HPDE6-E6E7 (cell line): Measurements from ENCODE around the gene HNRNPUL1.
A peak's percentile ranks its signal among the peaks of the same experiment; 100 is the strongest.

Source experiments
- DNase-seq: peaks from one replicate; pipeline ENCODE4 v3.0.0; 2011; ENCODE audit warnings: missing footprints; ENCODE audit errors: extremely low spot score

The HNRNPUL1 gene

GRCh38 chr19:41308450-41309179 is 44.4 kb downstream of the HNRNPUL1 start:
- no peak for DNase-seq

GRCh38 chr19:41309180-41310032 is 45.2 kb downstream of the HNRNPUL1 start:
- DNase-seq, result no peak

- peak; percentile 90 for DNase-seq
Measured at GRCh38 chr19:41310033-41310831, 46.1 kb downstream of the HNRNPUL1 start, which contains the start of gene CCDC97. Gene CCDC97 (plus strand): TSS chr19:41310172. CDS start chr19:41310311, 139 bp downstream.

- no peak for DNase-seq
Measured at GRCh38 chr19:41311072-41311471, 46.9 kb downstream of the HNRNPUL1 start.

DNA sequence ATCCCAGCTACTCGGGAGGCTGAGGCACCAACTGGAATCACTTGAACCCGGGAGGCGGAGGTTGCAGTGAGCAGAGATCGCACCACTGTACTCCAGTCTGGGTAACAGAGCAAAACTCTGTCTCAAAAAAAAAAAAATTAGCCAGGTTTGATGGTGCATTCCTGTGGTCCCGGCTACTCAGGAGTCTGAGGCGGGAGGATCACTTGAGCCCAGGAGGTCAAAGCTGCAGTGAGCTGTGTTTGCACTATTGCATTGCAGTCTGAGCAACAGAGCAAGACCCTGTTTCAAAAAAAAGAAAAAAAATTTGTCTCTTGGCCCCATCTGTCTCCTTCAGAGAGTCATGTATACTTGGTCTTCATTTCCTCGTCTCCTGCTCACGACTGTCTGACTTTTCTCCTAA is 47.4 kb downstream of the HNRNPUL1 start:
- no peak for DNase-seq

- DNase-seq, result no peak
Measured at GRCh38 chr19:41316306-41316920, 52.2 kb downstream of the HNRNPUL1 start.

DNA sequence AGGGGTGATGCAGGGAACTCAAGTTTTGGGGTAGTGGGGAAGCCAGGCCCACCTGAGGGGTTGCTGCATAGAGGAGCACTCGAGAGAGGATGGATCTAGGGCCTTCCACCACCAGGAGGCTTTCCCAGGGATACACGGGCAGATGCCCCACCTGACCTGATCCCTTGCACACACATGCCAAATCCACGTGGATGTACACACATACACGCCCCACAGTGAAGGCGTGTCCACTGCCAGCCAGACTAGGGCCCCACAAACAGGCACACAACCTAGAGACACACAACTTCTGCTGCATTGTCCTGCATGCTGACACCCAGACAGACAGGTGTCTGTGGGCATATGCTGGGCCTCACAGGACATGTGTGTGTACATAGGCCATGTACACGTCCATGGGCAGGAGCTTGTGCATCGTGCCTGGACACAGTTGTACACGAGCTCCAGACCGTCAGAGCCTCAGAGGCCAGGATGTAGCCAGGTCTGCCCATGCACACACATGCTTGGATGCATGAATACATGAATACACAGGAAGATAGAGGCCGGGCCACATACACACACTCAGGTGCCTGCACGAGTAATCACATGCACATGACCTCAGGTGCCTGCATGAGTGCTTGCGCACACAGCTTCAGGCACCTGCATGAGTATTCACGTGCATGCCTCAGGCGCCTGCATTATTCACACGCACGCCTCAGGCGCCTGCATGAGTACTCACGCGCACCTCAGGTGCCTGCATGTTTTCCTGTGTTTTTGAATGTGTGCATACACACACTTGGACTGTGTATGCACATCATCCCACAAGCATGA is 54.7 kb downstream of the HNRNPUL1 start:
- no peak for DNase-seq

- no peak for DNase-seq
Measured at GRCh38 chr19:41319500-41320184, 55.5 kb downstream of the HNRNPUL1 start.

- no peak for DNase-seq
Measured at GRCh38 chr19:41320185-41320518, 56.0 kb downstream of the HNRNPUL1 start.

GRCh38 chr19:41320568-41320967 is 56.4 kb downstream of the HNRNPUL1 start:
- DNase-seq, result no peak

- no peak for DNase-seq
Measured at GRCh38 chr19:41321204-41321599, 57.0 kb downstream of the HNRNPUL1 start.

- DNase-seq, result no peak
Measured at GRCh38 chr19:41321600-41322270, 57.6 kb downstream of the HNRNPUL1 start.

GRCh38 chr19:41322451-41322850 is 58.3 kb downstream of the HNRNPUL1 start:
- DNase-seq, result no peak

GRCh38 chr19:41323023-41323422 is 58.9 kb downstream of the HNRNPUL1 start:
- DNase-seq, result no peak

DNA sequence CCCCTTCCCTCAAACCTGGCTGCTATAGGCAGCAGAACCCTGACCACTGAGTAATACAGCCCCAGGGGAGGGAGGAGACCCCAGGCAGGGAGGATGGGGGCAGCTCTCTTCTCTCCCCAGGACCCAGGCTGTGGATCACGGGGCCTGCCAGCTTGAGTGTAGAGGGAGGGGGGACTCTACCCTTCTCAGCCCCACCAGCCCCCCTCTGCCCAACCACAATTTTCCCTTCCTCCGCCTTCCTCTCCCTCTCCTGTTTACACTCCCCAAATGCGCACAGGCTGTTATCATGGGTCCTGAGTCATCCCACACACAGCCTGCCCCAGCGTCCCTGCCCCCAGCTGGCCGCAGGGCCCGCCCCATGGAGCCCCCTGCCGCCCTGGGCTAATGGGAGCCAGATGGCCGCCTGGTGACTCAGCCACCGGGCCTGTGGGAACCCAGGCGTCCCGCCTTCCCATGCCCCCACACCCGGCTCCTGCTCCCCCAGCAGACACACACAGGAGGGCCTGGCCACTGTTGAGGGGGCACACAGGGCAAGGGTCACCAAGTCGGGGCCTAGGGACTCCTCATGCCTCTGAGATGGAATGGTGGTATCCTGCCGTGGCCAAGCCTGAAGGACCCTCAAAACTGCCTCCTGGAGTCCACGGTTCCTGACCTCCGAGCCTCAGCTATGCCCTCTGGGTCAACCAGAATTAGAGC is 59.4 kb downstream of the HNRNPUL1 start:
- DNase-seq, result no peak

DNA sequence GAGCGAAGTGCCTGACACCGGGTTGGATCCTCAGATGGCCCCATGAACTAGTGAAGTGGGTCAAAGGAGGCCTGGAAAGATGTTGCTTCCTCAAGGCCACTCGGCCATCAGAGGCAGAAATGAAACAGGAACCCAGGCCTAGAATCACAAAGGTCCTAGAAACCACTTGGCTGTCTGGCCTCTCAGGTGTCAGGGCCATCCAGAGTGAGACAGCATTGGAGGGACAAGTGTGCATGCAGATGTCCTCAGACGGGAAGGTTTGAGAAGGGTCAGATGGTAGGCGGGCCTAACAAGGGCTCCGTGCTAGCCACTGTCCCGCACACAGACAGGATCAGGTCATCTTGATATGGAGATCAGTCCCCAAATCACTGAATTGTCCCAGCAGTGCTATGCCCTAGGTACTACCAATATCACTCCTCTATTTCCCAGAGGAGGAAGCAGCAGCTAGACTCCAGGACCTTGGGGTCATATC is 60.1 kb downstream of the HNRNPUL1 start:
- no peak for DNase-seq

DNA sequence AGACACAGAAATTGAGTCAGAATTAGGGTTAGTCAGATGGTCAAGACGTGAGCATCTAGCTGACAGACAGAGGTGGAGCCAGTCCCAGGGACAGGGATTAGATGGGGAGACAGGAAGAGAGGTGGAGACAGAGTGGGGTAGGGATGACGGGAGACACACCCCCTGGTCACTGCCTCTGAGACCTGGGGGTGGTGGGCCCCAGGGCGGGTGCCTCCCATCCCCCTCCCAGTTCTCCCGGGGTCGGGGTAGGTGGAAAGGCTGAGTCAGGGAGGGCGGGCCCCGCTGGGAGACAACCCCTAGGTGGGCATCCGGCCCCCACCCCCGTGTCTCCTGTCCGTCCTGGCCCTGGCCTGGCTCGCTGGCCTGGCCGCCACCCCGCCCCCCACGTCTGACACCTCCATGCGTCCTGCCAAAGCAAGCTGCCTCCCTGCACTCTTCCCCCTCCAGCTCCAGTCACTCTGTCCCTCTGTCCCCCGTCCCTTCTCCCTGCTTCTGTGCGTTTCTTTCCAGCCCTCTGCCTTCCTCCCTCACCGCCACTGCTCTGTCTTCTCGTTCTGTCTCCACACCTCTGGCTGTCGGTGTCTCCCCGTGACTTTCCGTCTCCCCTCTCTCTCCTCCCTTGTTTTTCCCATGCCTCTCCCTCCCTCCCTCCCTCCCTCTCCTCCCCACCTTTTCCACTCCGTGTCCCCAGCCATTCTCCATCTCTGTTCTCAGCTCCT is 60.9 kb downstream of the HNRNPUL1 start:
- DNase-seq, result peak; percentile 80

- DNase-seq, result no peak
Measured at GRCh38 chr19:41325640-41325946, 61.4 kb downstream of the HNRNPUL1 start.
